Stimulated activated CD4-positive, alpha-beta T cell treated with anti-CD3 and anti-CD28 coated beads, Interleukin-1b, Interleukin-23, amount 100 ng/mL, for 48 hours (primary cell): ENCODE results near the gene LRPPRC.

Experiments used
- DNase-seq: peaks from one replicate; pipeline ENCODE4 v3.0.0-alpha.2; 2020

Gene LRPPRC

GRCh38 chr2:43853141-43854081 lies 142.4 kb downstream of the LRPPRC start:
- no peak for DNase-seq

- no peak for DNase-seq
Measured at GRCh38 chr2:43852196-43852730, 143.5 kb downstream of the LRPPRC start.

GRCh38 chr2:43851011-43851980 lies 144.5 kb downstream of the LRPPRC start:
- DNase-seq, result no peak

- no peak for DNase-seq
Measured at GRCh38 chr2:43848214-43848613, 147.6 kb downstream of the LRPPRC start.

- no peak for DNase-seq
Measured at GRCh38 chr2:43846140-43846793, 149.5 kb downstream of the LRPPRC start.

DNA sequence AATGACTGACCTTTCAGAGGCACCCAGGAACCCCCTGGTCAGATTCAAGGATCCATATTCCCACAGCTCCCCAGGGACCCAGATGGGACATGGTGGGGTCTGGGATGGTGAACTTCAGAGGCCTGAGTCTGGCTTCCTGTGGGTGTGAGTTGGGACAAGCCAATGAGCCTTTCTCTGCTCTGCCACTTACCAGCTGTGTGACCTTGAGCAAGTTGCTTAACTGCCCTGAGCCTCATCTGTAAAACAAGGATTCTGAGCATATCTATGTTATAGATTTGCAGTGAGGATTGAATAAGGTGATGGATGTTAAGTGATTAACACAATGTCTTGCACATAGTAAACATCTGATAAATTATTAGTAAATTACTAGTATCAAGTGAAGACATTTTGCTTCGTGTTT lies 150.6 kb downstream of the LRPPRC start:
- no peak for DNase-seq

GRCh38 chr2:43842866-43843226 lies 152.9 kb downstream of the LRPPRC start:
- DNase-seq, result no peak

- DNase-seq, result no peak
Measured at GRCh38 chr2:43841949-43842865, 153.6 kb downstream of the LRPPRC start.

GRCh38 chr2:43840965-43841364 lies 154.8 kb downstream of the LRPPRC start:
- no peak for DNase-seq

DNA sequence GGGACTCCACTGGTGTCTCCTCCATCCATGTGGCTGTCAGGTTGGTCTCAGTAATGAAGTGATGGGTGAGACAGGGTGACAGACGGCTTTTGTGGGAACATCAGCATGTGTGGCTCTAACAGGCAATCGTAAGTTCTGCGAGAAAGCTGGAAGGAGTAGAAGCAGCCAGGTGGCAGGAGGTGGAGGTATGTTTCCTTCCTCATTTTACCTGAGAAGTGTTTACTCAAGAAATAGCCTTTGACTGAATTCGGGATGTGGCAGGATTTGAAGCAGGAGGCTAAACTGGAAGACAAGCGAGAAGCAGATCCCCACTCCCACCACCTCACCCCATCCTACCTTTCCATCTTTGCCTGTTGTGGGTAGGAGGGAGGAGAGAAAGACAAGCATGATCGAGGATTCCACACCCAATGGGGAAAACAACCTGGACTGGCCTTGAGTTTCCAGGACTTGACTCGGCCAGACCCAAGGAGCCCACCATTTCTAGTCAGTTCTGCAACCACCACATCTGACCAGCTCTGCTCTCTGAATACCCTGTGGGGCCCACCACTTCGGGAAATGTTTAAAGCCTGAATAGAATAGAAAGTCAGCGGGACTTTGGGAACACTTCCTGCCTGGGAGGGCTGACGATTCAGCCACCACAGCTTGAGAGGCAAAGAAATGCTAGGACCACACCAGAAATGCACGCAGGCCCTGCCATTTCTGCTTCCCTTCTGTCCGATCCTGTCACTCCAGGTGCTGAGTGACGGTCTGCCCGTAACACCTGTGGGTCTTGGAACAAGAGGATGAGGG lies 155.8 kb downstream of the LRPPRC start:
- no peak for DNase-seq

GRCh38 chr2:43838560-43839267 lies 157.1 kb downstream of the LRPPRC start, which contains the start of the genes ABCG5 and ABCG8:
TSS of gene ABCG5 (minus strand) at chr2:43838839. CDS start at chr2:43838679, 160 bp downstream.
TSS of gene ABCG8 (plus strand) at chr2:43838971. CDS start at chr2:43839054, 83 bp downstream.
- no peak for DNase-seq

- no peak for DNase-seq
Measured at GRCh38 chr2:43837831-43838559, 157.8 kb downstream of the LRPPRC start.

GRCh38 chr2:43837033-43837432 lies 158.8 kb downstream of the LRPPRC start:
- no peak for DNase-seq
